Keratinocyte (primary cell): ENCODE measurements around the gene RETREG3. TPM values are rescaled to one million over a fixed set of nuclear protein-coding genes. Genes with fewer than 3 reads are reported as not detected.

Experiments
- DNase-seq: peaks from one replicate; pipeline ENCODE4 v3.0.0-alpha.2; 2011; ENCODE audit warnings: low read depth, missing footprints, low spot score
- FAIRE-seq: peaks from 2 replicates; lab custom pipeline; 2011; peaks lifted over from hg19 to GRCh38; lab: Jason Lieb, UNC
- H2AFZ ChIP-seq: 2 replicates; pipeline ENCODE4 v1.6.0; 2012; ENCODE audit warnings: low read length, control low read depth, inconsistent platforms; ENCODE audit not compliant: control insufficient read depth
- H3K27ac ChIP-seq: 2 replicates; pipeline ENCODE4 v1.5.1; 2011; ENCODE audit warnings: low read length; ENCODE audit not compliant: control insufficient read depth, insufficient read depth
- H3K27me3 ChIP-seq: 3 replicates; pipeline ENCODE4 v1.6.0; 2011; ENCODE audit warnings: low read length; ENCODE audit not compliant: control insufficient read depth, insufficient read depth; ENCODE audit errors: extremely low read depth
- H3K36me3 ChIP-seq, 2 experiments: 2 replicates in 1 of 2; 3 replicates in 1 of 2; pipeline ENCODE4 v1.5.1; 2011; ENCODE audit warnings: low read length in 2 of 2, mild to moderate bottlenecking in 1 of 2; ENCODE audit not compliant: control insufficient read depth in 2 of 2, insufficient read depth in 2 of 2; ENCODE audit errors: extremely low read depth in 1 of 2
- H3K4me1 ChIP-seq: 3 replicates; pipeline ENCODE4 v1.5.1; 2011; ENCODE audit warnings: low read length; ENCODE audit not compliant: control insufficient read depth, insufficient read depth; ENCODE audit errors: extremely low read depth
- H3K4me2 ChIP-seq: 3 replicates; pipeline ENCODE4 v1.6.0; 2011; ENCODE audit warnings: low read depth, low read length; ENCODE audit not compliant: control insufficient read depth, insufficient read depth; ENCODE audit errors: extremely low read depth
- H3K4me3 ChIP-seq, 3 experiments: fragments of 200-600 bp in 1 of 3; sonication (generic) in 1 of 3; 2 replicates in 2 of 3; 3 replicates in 1 of 3; pipeline ENCODE4 v1.5.1; 2011 to 2016; ENCODE audit warnings: low read length in 3 of 3, mild to moderate bottlenecking in 3 of 3, control low read depth in 2 of 3, inconsistent platforms in 1 of 3, low read depth in 1 of 3, mixed read lengths in 1 of 3, mixed run types in 1 of 3, moderate library complexity in 1 of 3; ENCODE audit not compliant: control insufficient read depth in 2 of 3, insufficient read depth in 2 of 3; ENCODE audit errors: extremely low read depth in 1 of 3
- H3K79me2 ChIP-seq: 2 replicates; pipeline ENCODE4 v1.6.0; 2012; ENCODE audit warnings: low read length; ENCODE audit not compliant: control insufficient read depth, insufficient read depth
- H3K9ac ChIP-seq: 3 replicates; pipeline ENCODE4 v1.6.0; 2011; ENCODE audit warnings: low read length; ENCODE audit not compliant: control insufficient read depth, insufficient read depth; ENCODE audit errors: extremely low read depth
- H3K9me1 ChIP-seq: 3 replicates; pipeline ENCODE4 v1.6.0; 2011; ENCODE audit warnings: low read length; ENCODE audit not compliant: control insufficient read depth, insufficient read depth; ENCODE audit errors: extremely low read depth
- H3K9me3 ChIP-seq: 2 replicates; pipeline ENCODE4 v1.5.1; 2012; ENCODE audit warnings: low read depth, low read length; ENCODE audit not compliant: control insufficient read depth
- H4K20me1 ChIP-seq: 3 replicates; pipeline ENCODE4 v1.6.0; 2011; ENCODE audit warnings: low read length; ENCODE audit not compliant: control insufficient read depth, insufficient read depth; ENCODE audit errors: extremely low read depth
- EZH2 ChIP-seq: IDR thresholded peaks from one replicate; pipeline ENCODE4 v1.6.1; 2012; ENCODE audit warnings: inconsistent platforms, mild to moderate bottlenecking, low read length, moderate library complexity
- dilution Hi-C: fragments of 300-500 bp; cut with MboI; formaldehyde crosslinking; loops from one replicate; pipeline ENCODE4 v1.7.0; 2020; ENCODE audit warnings: low sequenced_read_pairs; ENCODE audit not compliant: extremely low pct_ligation_motif_present
- polyA plus RNA-seq, 5 experiments: library from polyadenylated mRNA; depleted of rRNA in 3 of 5; stranded (reverse) in 3 of 5; stranded (forward) in 1 of 5; unstranded in 1 of 5; fragments of >200 nt; gene quantifications; 1 replicate in 1 of 5; 2 replicates in 3 of 5; 3 replicates in 1 of 5; pipeline versions ENCODE4 v1.2.1 to v1.2.3, GENCODE V29; 2011 to 2012; ENCODE audit warnings: missing spikeins in 2 of 5, low read depth in 1 of 5, low replicate concordance in 1 of 5
- TF ChIP-seq, protein P1 (sequence below), 3 experiments: IDR thresholded peaks in 1 of 3; conservative IDR thresholded peaks in 1 of 3; optimal IDR thresholded peaks in 1 of 3; 2 replicates in 2 of 3; 3 replicates in 1 of 3; pipeline versions ENCODE3 to v1.5.1; 2011; ENCODE audit warnings: low read length in 3 of 3, mild to moderate bottlenecking in 3 of 3, moderate library complexity in 2 of 3, control low read depth in 1 of 3, inconsistent platforms in 1 of 3; ENCODE audit not compliant: insufficient read depth in 2 of 3; ENCODE audit errors: extremely low read depth in 1 of 3

RETREG3 gene
- polyA plus RNA-seq, 1 donor (not counting 4 experiments of a cell fraction or from before 2014, with no cell fraction given), result 25.2 TPM

GRCh38 chr17:42581744-42582270, 27.4 kb downstream of the RETREG3 start:
- no peak overlapping the region for H3K4me3 ChIP-seq
- no peaks in the 10 kb centered on the region for H3K9me3 ChIP-seq
- peaks cover 13% of the 10 kb centered on the region for H3K79me2 ChIP-seq
- peaks cover 31 to 49% of the 10 kb centered on the region in 2 experiments for H3K36me3 ChIP-seq
- H3K9me1 ChIP-seq, result peaks cover 4% of the 10 kb centered on the region
- no peak overlapping the region for H3K27ac ChIP-seq
- H3K4me2 ChIP-seq, result no peak overlapping the region
- no peak for TF ChIP-seq EZH2
- TF ChIP-seq, protein P1, sequence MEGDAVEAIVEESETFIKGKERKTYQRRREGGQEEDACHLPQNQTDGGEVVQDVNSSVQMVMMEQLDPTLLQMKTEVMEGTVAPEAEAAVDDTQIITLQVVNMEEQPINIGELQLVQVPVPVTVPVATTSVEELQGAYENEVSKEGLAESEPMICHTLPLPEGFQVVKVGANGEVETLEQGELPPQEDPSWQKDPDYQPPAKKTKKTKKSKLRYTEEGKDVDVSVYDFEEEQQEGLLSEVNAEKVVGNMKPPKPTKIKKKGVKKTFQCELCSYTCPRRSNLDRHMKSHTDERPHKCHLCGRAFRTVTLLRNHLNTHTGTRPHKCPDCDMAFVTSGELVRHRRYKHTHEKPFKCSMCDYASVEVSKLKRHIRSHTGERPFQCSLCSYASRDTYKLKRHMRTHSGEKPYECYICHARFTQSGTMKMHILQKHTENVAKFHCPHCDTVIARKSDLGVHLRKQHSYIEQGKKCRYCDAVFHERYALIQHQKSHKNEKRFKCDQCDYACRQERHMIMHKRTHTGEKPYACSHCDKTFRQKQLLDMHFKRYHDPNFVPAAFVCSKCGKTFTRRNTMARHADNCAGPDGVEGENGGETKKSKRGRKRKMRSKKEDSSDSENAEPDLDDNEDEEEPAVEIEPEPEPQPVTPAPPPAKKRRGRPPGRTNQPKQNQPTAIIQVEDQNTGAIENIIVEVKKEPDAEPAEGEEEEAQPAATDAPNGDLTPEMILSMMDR (optimal IDR thresholded peaks at IDR 0.05 in 1 of 3, IDR thresholded peaks at IDR 0.05 in 1 of 3, conservative IDR thresholded peaks at IDR 0.05 in 1 of 3; ENCODE audit: extremely low read depth in 1 of 3, insufficient read depth in 2 of 3, low read length in 3 of 3), result no peak
- no peak for DNase-seq
- no peak for FAIRE-seq
- dilution Hi-C loops, result no loop called here
- H2AFZ ChIP-seq, result no peak overlapping the region
- H4K20me1 ChIP-seq, result no peaks in the 10 kb centered on the region
- H3K9ac ChIP-seq, result no peak overlapping the region
- H3K27me3 ChIP-seq, result no peaks in the 10 kb centered on the region
- H3K4me1 ChIP-seq, result peaks cover 29% of the 10 kb centered on the region

GRCh38 chr17:42579794-42580551, 29.2 kb downstream of the RETREG3 start:
- no peaks in the 10 kb centered on the region for H4K20me1 ChIP-seq

More at GRCh38 chr17:42579794-42580551, 29.2 kb downstream of the RETREG3 start:
- TF ChIP-seq, protein P1 (optimal IDR thresholded peaks at IDR 0.05 in 1 of 3, IDR thresholded peaks at IDR 0.05 in 1 of 3, conservative IDR thresholded peaks at IDR 0.05 in 1 of 3; ENCODE audit: extremely low read depth in 1 of 3, insufficient read depth in 2 of 3, low read length in 3 of 3), result no peak
- TF ChIP-seq EZH2, result no peak
- Histone ChIP-seq H3K9me1 (no peaks in the 10 kb centered on the region), H3K79me2 (peaks cover 26% of the 10 kb centered on the region), H3K9me3 (no peaks in the 10 kb centered on the region), H3K4me1 (peaks cover 19% of the 10 kb centered on the region), H3K4me3 (no peak overlapping the region), H3K4me2 (no peak overlapping the region), H2AFZ (no peak overlapping the region), H3K27ac (no peak overlapping the region), H3K9ac (no peak overlapping the region), H3K36me3 (peaks cover 28 to 45% of the 10 kb centered on the region in 2 experiments), H3K27me3 (no peaks in the 10 kb centered on the region)
- dilution Hi-C loops, result no loop called here
- FAIRE-seq, result no peak
- no peak for DNase-seq
